ENCODE data around the gene AKAP11.

The AKAP11 gene

GRCh38 chr13:42334329-42334706 lies 62.4 kb downstream of the AKAP11 start:
- TF ChIP-seq CTCF (conservative IDR thresholded peaks at IDR 0.05; ENCODE audit: control insufficient read depth, insufficient read depth, low read depth, low read length): no peak
- no peak for DNase-seq (ENCODE audit: low read depth)
- no peak overlapping the region for H3K4me3 ChIP-seq (ENCODE audit: control insufficient read depth, low read depth, low read length)

GRCh38 chr13:42337808-42338600 lies 66.1 kb downstream of the AKAP11 start:
- no peak for TF ChIP-seq CTCF (conservative IDR thresholded peaks at IDR 0.05; ENCODE audit: control insufficient read depth, insufficient read depth, low read depth, low read length)

GRCh38 chr13:42345367-42345766 lies 73.4 kb downstream of the AKAP11 start:
- no peak for TF ChIP-seq CTCF (conservative IDR thresholded peaks at IDR 0.05; ENCODE audit: control insufficient read depth, insufficient read depth, low read depth, low read length)
- no peak for DNase-seq (ENCODE audit: low read depth)
- no peak overlapping the region for H3K4me3 ChIP-seq (ENCODE audit: control insufficient read depth, low read depth, low read length)

More at GRCh38 chr13:42337808-42338600, 66.1 kb downstream of the AKAP11 start:
- no peak for DNase-seq (ENCODE audit: low read depth)
- no peak overlapping the region for H3K4me3 ChIP-seq (ENCODE audit: control insufficient read depth, low read depth, low read length)

GRCh38 chr13:42348576-42348975 lies 76.6 kb downstream of the AKAP11 start:
- no peak for DNase-seq (ENCODE audit: low read depth)
- no peak overlapping the region for H3K4me3 ChIP-seq (ENCODE audit: control insufficient read depth, low read depth, low read length)
- TF ChIP-seq CTCF (conservative IDR thresholded peaks at IDR 0.05; ENCODE audit: control insufficient read depth, insufficient read depth, low read depth, low read length): no peak

GRCh38 chr13:42350141-42350540 lies 78.2 kb downstream of the AKAP11 start:
- no peak overlapping the region for H3K4me3 ChIP-seq (ENCODE audit: control insufficient read depth, low read depth, low read length)
- no peak for DNase-seq (ENCODE audit: low read depth)
- no peak for TF ChIP-seq CTCF (conservative IDR thresholded peaks at IDR 0.05; ENCODE audit: control insufficient read depth, insufficient read depth, low read depth, low read length)

DNA sequence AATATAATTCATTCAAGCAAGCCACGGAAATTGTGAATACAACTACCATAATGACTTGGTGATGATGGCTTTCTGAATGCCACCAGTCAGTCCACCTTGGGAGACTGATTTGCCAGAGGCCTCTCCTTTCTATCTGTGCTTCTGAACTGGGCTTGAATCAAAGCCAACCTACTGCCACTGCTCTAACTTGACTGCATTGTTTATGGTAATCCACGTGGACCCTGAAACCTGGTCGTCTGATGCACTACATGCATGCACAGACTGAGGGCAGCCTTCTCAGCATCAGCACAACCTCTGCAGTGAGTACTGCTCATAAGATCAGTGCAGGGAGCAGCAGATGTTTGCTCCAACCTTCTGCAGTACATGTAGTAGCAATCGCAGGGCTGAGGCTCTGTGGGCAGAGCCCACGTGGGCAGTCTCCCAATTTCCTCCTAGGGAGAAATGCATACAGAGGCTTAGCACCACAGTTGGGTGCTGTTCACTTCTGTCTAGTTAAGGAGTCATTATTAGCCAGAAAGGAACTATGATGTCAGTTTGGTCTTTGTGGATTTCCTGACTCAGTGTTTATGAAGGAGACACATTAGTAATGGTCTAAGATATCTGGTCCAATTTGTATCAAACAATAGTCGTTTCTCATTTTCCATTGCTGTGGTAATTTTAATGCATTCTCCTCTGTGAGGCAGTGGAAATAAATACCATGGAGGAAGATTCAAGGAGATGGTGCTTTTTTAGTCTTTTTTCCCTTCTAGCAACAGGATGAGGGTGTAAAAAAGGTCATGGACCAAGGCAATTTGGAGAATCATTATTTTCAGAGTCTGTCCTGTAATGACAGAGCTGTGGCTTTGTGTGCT lies 82.5 kb downstream of the AKAP11 start:
- H3K4me3 ChIP-seq (ENCODE audit: control insufficient read depth, low read depth, low read length): no peak overlapping the region

More for the DNA sequence above, 82.5 kb downstream of the AKAP11 start:
- TF ChIP-seq CTCF (conservative IDR thresholded peaks at IDR 0.05; ENCODE audit: control insufficient read depth, insufficient read depth, low read depth, low read length): peak; percentile 24
- DNase-seq (ENCODE audit: low read depth): peak; percentile 76
